OCI-LY1 (cell line): Measurements from ENCODE around the gene GOLGA6L10.

ENCODE experiments used
- EZH2 ChIP-seq: fragments of 200-600 bp; sonication (generic), shearing (Covaris generic); IDR thresholded peaks from 2 replicates; pipeline ENCODE4 v1.8.0; 2017; ENCODE audit warnings: borderline replicate concordance, mixed run types, mild to moderate bottlenecking, antibody characterized with exemption, low read length, moderate library complexity, mixed read lengths
- TF ChIP-seq, protein P1 (sequence below): fragments of 200-600 bp; sonication (generic), shearing (Covaris generic); IDR thresholded peaks from 2 replicates; pipeline ENCODE4 v1.5.1; 2017; ENCODE audit warnings: mild to moderate bottlenecking, antibody characterized with exemption, low read length, moderate library complexity, mixed read lengths

- TF ChIP-seq, protein P1, sequence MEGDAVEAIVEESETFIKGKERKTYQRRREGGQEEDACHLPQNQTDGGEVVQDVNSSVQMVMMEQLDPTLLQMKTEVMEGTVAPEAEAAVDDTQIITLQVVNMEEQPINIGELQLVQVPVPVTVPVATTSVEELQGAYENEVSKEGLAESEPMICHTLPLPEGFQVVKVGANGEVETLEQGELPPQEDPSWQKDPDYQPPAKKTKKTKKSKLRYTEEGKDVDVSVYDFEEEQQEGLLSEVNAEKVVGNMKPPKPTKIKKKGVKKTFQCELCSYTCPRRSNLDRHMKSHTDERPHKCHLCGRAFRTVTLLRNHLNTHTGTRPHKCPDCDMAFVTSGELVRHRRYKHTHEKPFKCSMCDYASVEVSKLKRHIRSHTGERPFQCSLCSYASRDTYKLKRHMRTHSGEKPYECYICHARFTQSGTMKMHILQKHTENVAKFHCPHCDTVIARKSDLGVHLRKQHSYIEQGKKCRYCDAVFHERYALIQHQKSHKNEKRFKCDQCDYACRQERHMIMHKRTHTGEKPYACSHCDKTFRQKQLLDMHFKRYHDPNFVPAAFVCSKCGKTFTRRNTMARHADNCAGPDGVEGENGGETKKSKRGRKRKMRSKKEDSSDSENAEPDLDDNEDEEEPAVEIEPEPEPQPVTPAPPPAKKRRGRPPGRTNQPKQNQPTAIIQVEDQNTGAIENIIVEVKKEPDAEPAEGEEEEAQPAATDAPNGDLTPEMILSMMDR: no peak
- no peak for TF ChIP-seq EZH2
Measured at GRCh38 chr15:82317091-82317489, 32.2 kb downstream of the GOLGA6L10 start.
